D721Med (cell line): ENCODE measurements around the gene KCNB1.

Experiments used
- DNase-seq: peaks from one replicate; pipeline ENCODE4 v3.0.0; 2011; ENCODE audit warnings: low spot score; ENCODE audit not compliant: insufficient read length
- FAIRE-seq: peaks from 2 replicates; lab custom pipeline; 2011; peaks lifted over from hg19 to GRCh38; lab: Jason Lieb, UNC
- TF ChIP-seq, protein P1 (sequence below): IDR thresholded peaks from 2 replicates; pipeline ENCODE4 v1.5.1; 2012; ENCODE audit warnings: mild to moderate bottlenecking, control low read depth; ENCODE audit not compliant: insufficient read depth; ENCODE audit errors: missing control alignments

Gene KCNB1

DNA sequence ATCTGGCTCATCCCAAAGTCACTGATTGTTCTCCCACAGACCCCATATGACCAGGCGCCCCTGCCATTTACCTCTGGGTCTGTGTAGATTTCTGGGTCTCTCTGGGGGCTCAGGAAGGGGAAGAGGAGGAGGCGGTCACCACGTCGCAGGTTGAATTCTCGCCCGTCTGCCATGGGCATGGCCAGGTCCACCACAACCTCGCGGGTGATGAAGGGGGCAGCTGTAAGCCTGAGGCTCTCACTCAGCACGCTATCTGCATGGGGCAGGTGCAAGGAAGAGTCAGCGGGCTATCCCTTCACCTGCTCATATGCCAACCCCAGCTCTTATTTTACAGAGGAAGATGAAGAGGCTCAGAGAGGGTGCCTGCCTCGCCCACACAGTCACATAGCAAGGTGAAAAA, 30.5 kb upstream of the KCNB1 start:
- FAIRE-seq (no peak), DNase-seq (no peak)
- TF ChIP-seq, protein P1, sequence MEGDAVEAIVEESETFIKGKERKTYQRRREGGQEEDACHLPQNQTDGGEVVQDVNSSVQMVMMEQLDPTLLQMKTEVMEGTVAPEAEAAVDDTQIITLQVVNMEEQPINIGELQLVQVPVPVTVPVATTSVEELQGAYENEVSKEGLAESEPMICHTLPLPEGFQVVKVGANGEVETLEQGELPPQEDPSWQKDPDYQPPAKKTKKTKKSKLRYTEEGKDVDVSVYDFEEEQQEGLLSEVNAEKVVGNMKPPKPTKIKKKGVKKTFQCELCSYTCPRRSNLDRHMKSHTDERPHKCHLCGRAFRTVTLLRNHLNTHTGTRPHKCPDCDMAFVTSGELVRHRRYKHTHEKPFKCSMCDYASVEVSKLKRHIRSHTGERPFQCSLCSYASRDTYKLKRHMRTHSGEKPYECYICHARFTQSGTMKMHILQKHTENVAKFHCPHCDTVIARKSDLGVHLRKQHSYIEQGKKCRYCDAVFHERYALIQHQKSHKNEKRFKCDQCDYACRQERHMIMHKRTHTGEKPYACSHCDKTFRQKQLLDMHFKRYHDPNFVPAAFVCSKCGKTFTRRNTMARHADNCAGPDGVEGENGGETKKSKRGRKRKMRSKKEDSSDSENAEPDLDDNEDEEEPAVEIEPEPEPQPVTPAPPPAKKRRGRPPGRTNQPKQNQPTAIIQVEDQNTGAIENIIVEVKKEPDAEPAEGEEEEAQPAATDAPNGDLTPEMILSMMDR, result no peak

DNA sequence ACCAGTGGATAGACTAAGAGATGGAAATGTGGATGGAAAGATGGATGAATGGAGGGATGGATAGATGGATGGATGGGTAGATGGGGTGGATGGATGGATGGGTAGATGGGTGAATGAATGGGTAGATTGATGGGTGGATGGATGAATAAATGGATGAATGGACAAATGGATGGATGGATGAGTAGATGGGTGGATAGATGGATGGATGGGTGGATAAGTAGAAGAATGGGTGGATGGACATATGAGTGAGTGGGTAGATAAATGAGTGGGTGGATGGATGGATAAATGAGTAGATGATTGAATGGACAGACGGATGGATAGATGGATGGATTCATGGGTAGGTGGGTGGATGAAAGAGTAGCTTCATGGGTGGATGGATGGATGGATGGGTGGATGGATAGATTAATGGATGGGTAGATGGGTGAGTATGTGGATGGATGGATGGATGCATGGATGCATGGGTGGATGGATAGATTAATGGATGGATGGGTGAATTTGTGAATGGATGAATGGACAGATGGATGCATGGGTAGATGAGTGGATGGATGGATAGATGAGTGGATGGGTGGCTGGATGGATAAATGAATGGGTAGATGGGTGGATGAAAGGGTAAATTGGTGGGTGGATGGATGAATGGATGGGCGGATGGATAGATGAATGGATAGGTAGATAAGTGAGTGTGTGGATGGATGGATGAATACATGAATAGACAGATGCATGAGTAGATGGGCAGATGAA, 29.5 kb upstream of the KCNB1 start:
- no peak for DNase-seq
- no peak for FAIRE-seq
- TF ChIP-seq, protein P1, result no peak

DNA sequence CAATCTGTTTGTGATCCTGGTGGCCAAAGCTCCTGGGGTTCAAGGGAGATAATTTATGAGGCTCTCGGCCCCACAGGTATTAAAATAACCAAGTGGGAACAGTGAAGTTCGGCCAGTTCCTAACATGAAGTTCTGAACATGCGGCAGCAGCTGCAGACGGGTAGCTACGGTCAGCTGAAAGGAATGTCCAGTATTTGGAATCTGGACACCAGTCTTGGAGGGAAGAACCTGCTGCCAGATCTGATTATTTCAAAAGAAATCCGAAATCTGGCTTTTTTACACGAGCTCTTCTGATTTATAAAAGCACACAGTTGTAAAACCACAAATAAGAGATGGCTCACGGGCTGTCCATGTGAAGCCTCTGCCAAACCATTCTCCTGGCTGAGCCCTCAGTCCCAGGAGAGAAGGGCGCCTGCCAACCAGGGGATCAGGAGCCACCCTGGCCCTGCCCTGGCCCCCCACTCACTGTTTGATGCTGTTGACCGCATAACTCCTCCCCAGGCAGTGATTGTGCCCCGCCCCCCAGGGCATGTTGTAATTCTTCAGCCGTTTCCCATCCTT, 28.2 kb upstream of the KCNB1 start:
- DNase-seq, result no peak
- FAIRE-seq, result no peak
- TF ChIP-seq, protein P1, result no peak

DNA sequence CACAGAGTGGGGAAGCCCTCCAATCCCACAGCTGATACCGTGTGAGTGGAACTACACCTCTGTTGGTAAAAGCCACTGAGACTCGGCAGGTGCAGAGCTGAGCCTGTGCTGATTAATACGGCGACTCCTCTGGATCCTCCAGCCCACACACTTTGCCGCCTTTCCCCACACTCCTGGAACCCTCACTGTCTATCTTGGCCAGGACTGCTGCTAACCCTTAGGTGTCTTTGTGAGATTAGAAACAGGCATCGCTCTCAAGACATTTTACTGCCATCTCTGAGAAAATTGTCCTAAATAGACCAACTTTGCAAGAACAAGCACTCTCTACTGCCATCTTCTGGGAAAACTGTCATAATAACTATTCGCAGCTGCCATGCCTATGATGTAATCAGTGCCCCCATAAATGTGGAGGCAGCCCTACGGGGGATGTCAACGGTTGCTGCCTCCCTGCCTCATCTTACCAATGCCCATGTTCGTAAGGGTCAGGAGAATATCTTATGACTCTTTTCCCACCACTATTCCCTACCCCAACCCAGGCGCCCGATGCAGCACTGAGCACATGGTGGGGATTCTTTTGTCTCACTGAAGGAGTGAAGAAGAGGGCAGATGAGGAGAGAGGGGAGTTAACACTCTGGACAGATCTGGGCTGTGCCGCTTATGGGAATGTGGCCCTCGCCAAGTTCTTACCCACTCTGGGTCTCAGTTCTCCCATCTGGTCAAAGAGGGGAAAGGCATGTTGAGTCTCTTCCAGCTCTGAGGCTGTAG, 26.1 kb upstream of the KCNB1 start:
- no peak for FAIRE-seq
- DNase-seq, result peak; percentile 70
- TF ChIP-seq, protein P1, result peak; percentile 57

DNA sequence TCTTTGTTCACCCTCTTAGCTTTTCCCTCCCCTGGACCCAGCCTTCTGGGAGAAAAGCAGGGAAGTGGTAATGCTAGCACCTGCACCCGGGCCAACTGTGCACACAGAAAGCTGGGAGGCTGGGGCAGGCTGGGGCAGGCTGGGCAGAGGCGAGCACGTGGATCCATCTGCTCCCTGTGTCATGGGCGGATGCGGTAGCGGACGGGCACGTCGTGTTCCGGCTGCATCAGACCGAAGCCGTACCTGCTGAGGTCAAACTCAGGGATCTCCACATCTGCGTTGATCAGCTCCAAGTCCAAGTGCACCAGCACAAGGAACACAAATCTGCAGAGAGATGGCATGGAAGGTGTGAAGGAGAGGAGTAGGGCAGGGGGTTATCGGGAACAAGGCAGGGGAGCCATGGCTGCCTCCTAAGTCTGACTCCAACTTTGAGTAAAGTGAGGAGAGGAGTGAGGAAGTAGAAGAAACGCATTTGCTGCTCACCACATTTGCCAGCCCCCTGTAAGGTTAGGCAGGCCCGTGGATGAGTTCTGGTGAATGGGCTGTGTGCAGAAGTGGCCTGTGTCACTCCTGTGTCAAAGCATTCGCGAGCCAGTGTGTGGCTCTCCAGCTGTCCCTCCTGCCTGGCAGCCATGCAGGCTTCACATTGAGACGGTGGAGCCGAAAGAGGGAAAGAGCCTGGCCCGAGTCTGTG, 25.4 kb upstream of the KCNB1 start:
- TF ChIP-seq, protein P1, result no peak
- no peak for DNase-seq
- FAIRE-seq, result no peak

DNA sequence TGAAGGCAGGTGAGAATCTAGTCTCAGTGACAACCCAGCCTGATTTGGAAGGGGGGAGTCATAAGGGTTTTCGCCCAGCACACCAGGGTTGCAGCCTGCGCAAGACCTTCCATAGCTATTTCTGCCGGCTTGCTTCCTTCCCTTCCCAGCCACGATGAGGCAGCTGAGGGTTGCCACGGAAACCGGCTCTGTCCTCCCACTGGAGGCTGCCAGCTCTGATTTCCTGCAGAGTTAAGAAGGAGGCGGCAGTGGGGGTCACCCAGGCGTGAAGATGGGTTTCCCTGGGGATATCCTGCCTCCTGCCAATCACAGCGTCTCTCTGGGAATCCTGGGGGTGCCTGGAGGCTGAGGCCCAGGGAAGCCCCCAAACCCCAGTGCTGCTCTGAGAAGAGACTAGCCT, 23.1 kb upstream of the KCNB1 start:
- TF ChIP-seq, protein P1, result no peak
- no peak for FAIRE-seq
- no peak for DNase-seq
